GM19395 (cell line): ENCODE results near the gene ECT2.
"Not testable (repeated sequence)": the region's sequence is repeated elsewhere in the genome, so short reads cannot be mapped to it uniquely, and the experiment has no call there.

Experiments used
- ATAC-seq: cut with Tn5 transposase; IDR thresholded peaks from one replicate; pipeline ENCODE4 v1.9.1; 2021; ENCODE audit warnings: mild to moderate bottlenecking, moderate library complexity; ENCODE audit not compliant: unreplicated experiment

The ECT2 gene, protein sequence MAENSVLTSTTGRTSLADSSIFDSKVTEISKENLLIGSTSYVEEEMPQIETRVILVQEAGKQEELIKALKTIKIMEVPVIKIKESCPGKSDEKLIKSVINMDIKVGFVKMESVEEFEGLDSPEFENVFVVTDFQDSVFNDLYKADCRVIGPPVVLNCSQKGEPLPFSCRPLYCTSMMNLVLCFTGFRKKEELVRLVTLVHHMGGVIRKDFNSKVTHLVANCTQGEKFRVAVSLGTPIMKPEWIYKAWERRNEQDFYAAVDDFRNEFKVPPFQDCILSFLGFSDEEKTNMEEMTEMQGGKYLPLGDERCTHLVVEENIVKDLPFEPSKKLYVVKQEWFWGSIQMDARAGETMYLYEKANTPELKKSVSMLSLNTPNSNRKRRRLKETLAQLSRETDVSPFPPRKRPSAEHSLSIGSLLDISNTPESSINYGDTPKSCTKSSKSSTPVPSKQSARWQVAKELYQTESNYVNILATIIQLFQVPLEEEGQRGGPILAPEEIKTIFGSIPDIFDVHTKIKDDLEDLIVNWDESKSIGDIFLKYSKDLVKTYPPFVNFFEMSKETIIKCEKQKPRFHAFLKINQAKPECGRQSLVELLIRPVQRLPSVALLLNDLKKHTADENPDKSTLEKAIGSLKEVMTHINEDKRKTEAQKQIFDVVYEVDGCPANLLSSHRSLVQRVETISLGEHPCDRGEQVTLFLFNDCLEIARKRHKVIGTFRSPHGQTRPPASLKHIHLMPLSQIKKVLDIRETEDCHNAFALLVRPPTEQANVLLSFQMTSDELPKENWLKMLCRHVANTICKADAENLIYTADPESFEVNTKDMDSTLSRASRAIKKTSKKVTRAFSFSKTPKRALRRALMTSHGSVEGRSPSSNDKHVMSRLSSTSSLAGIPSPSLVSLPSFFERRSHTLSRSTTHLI

DNA sequence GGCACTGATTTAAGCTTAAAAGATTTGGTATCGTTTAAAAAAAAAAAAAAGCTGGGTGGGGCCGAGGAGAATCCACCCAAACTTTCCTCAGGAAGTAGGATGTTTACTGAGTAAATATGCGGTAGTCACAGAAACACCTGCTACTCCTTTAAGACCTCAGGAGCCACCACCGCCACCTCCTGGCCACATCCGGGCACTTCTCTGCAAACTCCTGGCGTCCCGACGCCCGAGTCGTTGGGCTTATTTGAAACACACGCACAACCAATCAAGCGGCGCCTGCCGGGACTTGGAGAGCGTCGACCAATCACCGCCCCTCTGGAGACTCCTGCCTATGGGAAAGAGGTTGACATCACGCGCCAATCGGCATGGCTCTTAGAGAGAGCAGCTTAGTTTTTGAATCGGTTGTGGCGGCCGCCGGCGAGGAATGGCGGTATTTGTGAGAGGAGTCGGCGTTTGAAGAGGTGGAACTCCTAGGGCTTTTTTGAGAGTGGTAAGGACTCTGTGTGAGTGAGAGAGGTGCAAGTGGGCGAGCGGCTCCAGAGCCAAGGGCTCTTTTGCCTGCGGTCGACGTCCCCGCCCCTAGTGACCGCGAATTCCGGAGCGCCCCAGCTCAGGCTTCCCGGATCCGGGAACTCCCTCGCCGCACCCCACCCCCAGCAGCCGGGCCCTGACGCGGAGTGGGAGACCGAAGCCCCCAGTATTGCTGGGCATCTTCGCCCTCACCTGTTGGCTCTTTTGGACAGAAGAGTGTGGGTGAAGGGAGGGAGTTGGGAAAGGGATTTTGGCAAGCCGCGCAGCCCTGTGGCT, at the start of gene ECT2:
Gene ECT2, plus strand, starts transcription at position 359 of the 807 bp plus-strand sequence. CDS start 3,805 bp downstream, outside the sequence.
- ATAC-seq: peak; percentile 97

DNA sequence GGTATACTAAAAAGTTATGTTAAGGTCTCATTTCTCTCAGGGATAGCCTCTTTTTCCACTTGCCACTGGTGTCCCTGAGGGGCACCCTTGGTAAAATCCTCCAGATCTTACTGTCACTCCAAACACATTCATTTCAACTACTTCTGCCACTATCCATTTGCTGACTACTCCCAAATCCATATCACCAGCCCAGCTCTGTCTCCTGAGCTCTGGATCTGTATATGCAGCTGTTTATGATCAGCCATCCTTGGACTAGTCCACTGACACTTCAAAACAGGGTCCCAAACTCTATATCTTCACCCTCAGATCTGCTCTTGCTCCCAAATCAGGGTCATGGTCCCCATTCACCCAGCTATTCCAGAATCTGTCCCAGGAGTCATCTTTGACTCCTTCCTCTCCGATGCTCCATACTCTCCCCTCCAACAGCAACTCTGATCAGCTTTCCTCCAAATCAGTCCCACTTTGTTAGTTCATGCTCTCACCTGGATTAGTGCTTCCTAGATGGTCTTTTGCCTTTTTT, 49.5 kb upstream of the ECT2 start:
- no peak for ATAC-seq

DNA sequence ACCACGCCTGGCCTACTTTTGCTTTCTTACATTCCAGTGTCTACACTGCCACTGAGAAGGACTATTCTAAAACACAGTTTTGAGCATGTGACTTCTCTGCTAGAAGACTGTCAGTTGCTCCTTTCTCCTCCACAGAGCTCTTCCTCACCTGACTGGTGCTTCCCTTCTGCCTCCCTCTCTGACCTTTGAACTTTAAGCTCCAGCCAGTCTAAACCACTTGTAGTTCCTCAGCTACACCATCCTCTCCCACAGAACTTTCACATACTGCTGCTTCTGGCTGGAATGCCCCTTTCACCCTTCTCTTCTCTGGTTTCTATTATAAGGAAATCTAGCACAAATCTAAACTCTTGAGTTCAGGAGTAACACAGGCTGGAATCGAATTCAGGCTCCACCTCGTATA, 48.8 kb upstream of the ECT2 start:
- ATAC-seq: no peak

- ATAC-seq: no peak
Measured at GRCh38 chr3:172702256-172702655, 48.3 kb upstream of the ECT2 start.

- ATAC-seq: not testable (repeated sequence)
Measured at GRCh38 chr3:172702731-172703130, 47.8 kb upstream of the ECT2 start.

DNA sequence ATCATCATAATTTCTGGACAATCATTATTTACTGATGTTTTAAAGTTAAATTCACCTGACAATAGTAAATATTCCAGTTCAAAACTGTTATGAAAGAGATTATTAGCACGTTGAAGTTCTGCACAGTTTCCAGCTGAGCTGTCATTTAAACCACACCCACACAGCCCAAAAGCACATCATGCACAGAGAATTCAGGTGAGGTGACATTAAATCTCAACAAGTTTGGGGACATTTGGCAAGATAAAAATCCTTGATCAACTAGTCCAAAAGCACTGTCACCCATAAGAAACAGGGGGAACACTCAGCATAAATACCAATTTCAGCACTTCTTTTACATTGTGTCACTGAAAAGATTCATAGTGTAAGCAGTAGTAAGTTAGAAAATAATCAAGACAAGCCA, 46.5 kb upstream of the ECT2 start:
- no peak for ATAC-seq

- no peak for ATAC-seq
Measured at GRCh38 chr3:172705170-172705569, 45.4 kb upstream of the ECT2 start.

DNA sequence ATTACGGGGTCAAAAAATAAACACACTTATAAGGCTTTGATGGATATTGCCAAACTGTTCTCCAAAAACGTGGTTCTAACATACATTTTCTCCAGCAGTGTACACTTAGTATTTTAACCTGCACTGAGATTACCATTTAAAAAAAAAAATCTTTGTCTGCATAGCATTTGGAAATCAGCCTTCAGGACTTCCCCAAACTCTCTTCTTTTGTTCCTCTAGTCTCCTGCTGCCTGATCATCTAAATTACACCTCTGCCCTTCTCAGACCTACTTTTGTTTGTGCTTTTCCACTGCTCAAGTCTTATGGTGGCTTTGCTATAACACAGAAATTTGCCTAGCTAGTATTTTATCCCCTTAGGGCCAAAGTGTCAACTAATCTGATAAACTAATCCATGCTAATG, 43.5 kb upstream of the ECT2 start:
- no peak for ATAC-seq

GRCh38 chr3:172707967-172708366, 42.6 kb upstream of the ECT2 start:
- no peak for ATAC-seq

- ATAC-seq: no peak
Measured at GRCh38 chr3:172708921-172709773, 41.4 kb upstream of the ECT2 start.

GRCh38 chr3:172709774-172710663, 40.5 kb upstream of the ECT2 start:
- ATAC-seq: peak; percentile 13

DNA sequence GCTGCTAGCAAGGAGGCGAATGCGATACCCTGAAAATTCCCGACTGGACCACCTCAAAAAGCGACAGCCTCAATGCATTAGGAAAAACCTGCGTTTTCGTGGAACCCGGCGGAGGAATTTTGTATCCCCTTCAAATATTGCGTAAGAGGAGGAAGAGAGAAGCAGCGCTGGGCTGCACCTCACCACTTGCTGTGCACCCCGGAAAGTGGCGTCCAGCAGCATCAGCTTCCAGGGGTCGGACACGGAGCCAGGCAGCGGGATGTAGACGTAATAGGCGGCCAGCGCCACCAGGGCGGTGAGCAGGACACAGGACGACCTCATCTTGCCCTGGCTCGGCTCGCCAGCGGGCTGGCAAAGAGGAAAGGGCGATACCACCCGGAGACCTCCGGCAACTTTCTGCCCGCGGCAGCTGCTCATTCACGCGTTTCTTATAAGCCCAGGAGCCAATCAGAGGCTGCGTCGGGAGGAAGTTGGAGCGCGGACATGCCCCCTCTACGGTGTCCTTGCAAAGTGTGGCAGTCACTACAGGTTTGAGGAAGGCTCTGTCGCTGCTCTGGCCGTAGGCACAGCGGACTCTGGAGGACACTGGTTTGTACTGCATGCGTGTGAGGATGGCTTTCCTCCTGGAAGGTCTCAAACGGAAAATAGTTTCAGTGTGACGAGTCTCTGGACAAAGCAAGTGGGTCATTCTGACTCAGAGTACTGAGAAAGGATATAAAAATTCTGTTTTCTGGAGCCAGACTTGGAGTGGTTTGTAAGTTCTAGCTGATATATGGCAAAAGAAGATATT, 39.7 kb upstream of the ECT2 start, which contains the start of gene NCEH1:
Gene NCEH1, minus strand, starts transcription at position 404 of the 790 bp plus-strand sequence. Its CDS starts 83 bp downstream, at position 321.
- ATAC-seq: peak; percentile 99

- ATAC-seq: no peak
Measured at GRCh38 chr3:172711454-172711795, 39.1 kb upstream of the ECT2 start.

DNA sequence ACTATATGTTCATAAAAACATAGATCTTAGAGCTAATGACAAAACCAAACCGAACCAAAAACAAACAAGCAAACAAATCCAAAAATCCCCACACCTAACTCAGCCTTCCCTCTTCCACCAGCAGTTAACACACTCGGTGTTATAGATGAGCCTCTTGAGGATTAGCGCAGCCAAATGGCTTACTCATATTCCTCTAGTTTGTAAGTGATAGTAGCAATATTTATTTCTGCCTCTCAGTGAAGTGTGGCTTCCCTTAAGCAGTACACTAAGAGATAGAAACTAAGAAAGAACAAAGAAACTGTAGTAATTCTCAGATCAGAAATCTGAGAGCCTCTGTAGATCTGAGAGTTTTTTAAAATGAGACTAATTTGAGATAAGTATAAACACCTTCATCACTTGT, 37.2 kb upstream of the ECT2 start:
- ATAC-seq: no peak

DNA sequence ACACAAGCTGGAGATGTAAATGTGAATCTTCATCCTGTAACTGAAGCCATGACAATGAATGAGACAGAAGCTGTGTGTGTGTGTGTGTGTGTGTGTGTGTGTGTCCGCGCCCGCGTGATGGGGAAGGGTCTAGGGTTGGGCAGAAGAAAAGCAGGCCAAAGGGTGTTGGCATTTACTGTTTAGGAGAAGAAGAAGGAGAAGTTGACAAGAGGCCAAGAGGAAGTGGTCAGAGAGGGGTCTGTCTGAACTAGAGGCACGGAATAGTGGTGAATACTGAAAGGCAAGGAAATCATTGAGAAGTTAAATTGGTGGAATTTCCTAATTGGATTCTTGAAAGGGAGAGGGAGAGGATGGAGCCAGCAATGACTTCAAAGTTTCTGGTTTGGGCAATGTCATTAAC, 34.0 kb upstream of the ECT2 start:
- ATAC-seq: no peak

GRCh38 chr3:172717493-172718088, 32.9 kb upstream of the ECT2 start:
- no peak for ATAC-seq

GRCh38 chr3:172722536-172723040, 27.9 kb upstream of the ECT2 start:
- not testable (repeated sequence) for ATAC-seq
